NCI-H1417 treated with DMSO at 0.1 percent for 48 hours (cell line): ENCODE measurements around the gene ARG1.
"Not testable (repeated sequence)": the region's sequence is repeated elsewhere in the genome, so short reads cannot be mapped to it uniquely, and the experiment has no call there.

Experiments
- DNase-seq: peaks from one replicate; lab custom pipeline; 2025; lab: John Stamatoyannopoulos, UW

The ARG1 gene

DNA sequence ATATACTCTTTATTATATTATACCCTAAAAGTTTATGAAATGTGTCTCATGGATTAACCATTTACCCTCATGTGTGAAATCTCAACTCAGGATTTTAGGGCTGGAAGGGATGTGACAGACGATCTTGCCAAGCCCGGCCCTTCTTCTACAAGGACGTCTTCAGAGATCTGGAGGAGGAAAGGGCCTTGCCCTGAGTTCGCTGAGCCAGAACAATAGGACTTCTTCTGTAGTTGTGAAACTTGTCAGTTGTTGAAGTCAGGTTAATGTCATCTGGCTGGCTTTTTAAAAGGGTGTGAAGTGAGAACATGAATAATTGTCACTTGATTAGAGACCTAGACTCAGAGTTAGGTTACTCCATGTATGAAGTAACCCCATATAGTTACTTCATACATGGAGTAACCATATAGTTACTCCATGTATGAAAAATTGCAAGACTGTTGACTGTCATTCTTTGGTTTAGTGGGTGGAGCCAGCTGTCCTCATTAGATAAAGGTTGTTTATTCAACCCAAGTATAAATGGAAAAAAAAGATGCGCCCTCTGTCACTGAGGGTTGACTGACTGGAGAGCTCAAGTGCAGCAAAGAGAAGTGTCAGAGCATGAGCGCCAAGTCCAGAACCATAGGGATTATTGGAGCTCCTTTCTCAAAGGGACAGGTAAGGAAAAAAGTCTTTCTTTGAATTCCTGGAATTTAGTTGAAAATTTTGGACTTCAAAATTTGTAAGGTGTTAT, at the start of gene ARG1:
Gene ARG1 (plus strand): TSS at position 541 of the 730 bp plus-strand sequence. CDS start 57 bp downstream, at position 598.
- DNase-seq: no peak

- no peak for DNase-seq
Measured at GRCh38 chr6:131523988-131524673, 48.9 kb upstream of the ARG1 start.

DNA sequence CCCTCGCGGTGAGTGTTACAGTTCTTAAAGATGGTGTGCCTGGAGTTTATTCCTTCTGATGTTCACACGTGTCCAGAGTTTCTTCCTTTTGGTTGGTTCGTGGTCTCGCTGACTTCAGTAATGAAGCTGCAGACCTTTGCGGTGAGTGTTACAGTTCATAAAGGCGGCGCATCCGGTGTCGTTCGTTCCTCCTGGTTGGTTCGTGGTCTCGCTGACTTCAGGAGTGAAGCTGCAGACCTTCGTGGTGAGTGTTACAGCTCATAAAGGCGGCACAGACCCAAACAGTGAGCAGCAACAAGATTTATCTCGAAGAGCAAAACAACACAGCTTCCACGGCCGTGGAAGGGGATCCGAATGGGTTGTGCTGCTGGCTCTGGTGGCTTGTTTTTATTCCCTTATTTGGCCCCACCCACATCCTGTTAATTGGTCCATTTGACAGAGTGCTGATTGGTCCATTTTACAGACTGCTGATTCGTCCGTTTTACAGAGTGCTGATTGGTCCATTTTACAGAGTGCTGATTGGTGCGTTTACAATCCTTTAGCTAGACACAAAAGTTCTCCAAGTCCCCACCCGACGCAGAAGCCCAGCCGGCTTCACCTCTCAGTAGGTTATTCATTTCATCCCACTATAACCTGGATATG, 48.2 kb upstream of the ARG1 start:
- DNase-seq: no peak

GRCh38 chr6:131530936-131531335, 42.1 kb upstream of the ARG1 start:
- DNase-seq: not testable (repeated sequence)

GRCh38 chr6:131531681-131532080, 41.3 kb upstream of the ARG1 start:
- DNase-seq: not testable (repeated sequence)

- no peak for DNase-seq
Measured at GRCh38 chr6:131532580-131533039, 40.4 kb upstream of the ARG1 start.

GRCh38 chr6:131538615-131539014, 34.4 kb upstream of the ARG1 start:
- not testable (repeated sequence) for DNase-seq

DNA sequence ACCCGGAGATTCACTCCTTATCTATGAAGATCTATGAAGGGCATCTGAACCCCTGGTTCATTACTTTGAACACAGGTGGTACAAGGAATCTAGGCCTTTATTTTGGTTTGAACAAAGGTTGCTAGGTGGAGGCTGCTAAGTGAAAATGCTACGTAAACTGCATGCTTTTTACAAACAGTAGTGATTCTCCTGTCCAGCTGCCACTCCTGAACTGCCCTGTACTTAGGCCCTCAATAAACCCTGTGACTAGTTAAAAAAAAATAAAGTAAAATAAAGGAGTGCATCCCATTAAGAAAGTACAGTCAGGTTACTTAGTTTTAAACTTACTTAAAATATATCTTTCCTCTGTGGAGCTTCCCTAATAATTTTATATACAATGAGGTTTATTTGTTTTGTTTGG, 27.7 kb upstream of the ARG1 start:
- DNase-seq: no peak

GRCh38 chr6:131547488-131547887, 25.5 kb upstream of the ARG1 start:
- no peak for DNase-seq

- DNase-seq: no peak
Measured at GRCh38 chr6:131548441-131548840, 24.6 kb upstream of the ARG1 start.

- DNase-seq: no peak
Measured at GRCh38 chr6:131549811-131550210, 23.2 kb upstream of the ARG1 start.

GRCh38 chr6:131551902-131552301, 21.1 kb upstream of the ARG1 start:
- no peak for DNase-seq

- DNase-seq: no peak
Measured at GRCh38 chr6:131552572-131552971, 20.5 kb upstream of the ARG1 start.

DNA sequence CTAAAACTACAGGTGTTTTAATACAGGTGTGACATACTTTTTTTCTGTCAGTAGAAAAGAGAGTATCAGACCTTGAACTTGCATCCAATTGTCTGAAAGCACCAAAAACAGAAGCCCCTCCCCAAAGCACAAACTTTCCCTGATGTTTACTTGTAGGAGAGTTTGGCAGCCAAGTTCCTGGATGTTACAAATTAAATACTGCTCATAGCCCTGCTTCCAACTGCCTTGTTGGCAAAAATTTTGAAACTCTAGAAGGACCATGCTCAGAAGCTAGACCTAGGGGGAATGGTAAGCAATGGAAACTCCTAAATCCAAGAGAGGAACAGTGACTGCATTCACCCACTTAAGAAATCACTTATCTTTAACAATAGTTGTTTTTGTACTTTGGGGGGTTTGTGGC, 17.0 kb upstream of the ARG1 start:
- no peak for DNase-seq

DNA sequence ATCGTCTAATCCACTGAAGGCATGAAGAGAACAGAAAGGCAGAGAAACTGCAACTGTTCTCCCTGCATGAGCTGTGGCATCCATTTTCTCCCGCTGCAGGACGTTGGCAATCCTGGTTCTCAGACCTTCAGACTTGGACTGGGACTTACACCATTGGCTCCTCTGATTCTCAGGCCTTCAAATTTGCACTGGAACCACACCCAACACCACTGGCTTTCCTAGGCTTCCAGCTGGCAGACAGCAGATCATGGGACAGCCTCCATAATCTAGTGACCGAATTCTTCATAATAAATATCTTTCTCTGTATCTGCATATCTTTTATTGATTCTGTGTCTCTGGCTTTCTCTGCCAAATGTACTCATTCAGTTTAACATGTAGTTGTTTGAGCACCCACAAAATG, 14.1 kb upstream of the ARG1 start:
- DNase-seq: no peak

- no peak for DNase-seq
Measured at GRCh38 chr6:131561925-131562707, 10.9 kb upstream of the ARG1 start.

GRCh38 chr6:131565056-131565455, 8.0 kb upstream of the ARG1 start:
- no peak for DNase-seq

DNA sequence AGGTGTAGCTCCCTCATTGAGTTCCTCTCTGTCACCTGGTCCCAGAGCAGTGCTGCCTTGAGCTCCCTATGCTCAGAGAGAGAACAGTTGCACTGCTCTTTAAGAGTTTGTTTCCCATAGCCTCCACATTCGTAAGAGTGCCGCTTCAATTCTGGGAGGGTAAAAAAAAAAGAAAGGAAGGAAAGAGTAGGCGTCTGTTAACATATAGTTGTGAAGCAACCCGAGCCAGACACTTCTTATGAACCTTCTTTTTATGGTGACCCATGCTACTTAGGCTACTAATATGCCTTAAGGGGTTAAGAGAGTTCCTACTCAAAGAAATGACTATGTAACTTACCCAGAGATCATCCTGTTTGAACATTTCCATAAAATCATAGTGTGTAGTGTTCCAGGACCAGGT, 4.3 kb upstream of the ARG1 start:
- DNase-seq: no peak

DNA sequence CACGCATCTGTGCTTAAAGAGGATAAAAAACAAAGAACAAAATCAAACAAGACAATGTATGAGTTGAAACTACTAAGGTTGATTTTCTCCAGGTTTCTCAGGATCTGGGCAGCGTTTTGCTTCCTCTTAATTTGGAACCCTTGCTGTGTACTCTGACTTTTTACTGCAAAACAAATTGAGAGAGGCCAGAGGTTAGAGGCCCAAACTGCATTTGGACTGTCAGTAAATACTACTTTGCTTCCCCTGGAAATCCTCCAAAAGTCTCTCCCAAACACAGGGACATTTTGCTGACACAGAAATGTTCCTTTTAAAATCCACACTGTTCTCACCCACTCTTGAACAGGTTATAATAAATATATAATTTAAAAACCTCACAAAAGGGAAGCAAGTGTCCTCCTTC, 1.1 kb downstream of the ARG1 start:
- DNase-seq: no peak

GRCh38 chr6:131574686-131575085, 1.7 kb downstream of the ARG1 start:
- no peak for DNase-seq

DNA sequence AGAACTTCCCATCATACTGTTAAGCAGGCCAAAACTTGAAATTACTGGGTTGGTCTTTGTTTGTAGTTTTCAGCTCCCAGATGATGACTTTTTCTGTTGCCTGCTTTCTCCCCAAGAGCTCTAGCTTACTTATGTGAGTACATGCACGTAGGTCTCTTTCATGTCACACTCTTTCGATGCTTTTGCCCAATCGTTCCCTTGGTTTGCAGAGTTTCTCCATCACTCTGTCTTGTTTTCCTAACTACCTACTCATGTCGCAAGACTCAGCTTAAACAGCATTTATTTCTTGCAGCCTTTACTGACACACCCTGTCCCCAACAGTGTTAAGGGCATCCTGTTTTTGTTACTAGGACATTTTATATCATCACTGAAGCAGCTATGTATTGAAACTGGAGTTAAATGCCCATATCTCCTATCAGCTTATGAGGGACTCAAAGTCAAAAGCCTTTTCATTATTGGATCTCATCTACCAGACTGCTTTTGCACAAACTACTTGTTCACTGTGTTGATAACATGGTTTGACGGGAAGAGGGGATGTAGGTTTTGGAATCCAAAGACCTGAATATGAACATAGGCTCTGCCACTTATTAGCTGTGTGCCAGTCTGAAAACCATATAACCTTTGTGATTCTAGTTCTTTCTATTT, 2.9 kb downstream of the ARG1 start:
- DNase-seq: no peak

GRCh38 chr6:131581523-131581922, 8.5 kb downstream of the ARG1 start:
- DNase-seq: no peak
